GM19324 (cell line): ENCODE measurements around the gene STIM2.

ENCODE experiments used
- ATAC-seq: cut with Tn5 transposase; IDR thresholded peaks from one replicate; pipeline ENCODE4 v1.9.1; 2021; ENCODE audit warnings: mild to moderate bottlenecking, moderate library complexity; ENCODE audit not compliant: unreplicated experiment, low FRiP score

The STIM2 gene

DNA sequence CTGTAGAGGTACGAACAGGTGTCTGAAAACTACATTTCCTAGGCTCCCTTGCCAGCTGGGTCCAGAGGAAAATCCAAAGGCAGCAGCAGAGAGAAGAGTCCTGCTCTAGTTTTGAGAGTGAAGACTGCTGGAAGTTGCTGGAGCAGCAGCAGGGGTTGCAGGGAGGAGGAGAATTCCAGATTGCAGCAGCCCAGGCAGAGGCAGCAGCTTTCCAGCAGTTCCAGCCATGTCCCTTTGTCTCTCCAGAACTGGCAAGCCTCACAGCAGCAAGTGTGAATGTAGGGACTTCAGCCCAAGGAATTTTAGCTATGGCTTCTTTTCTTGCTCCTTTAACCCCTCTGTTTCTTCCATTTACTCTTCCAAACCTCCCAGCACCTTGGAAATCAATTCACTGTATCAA is 24.1 kb upstream of the STIM2 start:
- ATAC-seq = no peak

DNA sequence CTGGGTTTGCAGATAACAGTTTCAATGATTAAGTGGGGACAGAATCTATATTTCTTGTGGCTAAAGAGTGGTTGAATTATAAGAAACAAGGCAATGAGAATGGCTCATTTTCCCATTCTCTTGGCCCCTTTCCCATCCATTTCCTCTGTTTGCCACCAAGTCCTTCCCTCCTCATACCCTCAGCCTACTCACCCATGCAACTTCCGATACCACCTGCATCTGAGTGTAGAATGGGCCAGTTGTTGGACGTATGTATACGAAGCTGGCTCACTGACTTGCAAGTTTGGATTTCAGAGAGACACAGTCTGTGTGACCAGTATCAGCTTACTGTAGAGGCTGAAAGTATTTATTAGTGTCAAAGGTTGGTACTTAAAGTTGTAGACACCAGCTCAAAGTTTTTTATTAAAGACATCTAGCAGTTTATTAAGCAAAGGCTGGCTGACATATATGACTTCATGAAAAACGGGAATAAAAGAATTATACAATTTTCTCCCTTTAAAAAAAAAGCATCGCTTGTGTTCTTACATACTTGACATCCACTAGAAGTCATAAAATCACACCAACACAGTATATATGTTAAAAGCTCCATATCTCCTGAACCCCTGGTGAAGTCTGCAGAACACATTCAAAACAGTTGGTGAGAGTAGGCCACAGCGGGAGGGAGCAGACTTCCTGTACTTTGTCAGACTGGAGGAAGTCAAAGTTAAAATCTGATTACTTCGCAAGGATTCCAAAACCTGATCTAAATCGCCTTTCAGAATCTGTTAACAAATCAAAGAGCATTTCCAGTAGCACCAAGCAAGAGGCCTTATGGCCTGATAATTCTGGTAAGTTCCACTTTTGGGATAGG is 22.4 kb upstream of the STIM2 start:
- ATAC-seq = no peak

DNA sequence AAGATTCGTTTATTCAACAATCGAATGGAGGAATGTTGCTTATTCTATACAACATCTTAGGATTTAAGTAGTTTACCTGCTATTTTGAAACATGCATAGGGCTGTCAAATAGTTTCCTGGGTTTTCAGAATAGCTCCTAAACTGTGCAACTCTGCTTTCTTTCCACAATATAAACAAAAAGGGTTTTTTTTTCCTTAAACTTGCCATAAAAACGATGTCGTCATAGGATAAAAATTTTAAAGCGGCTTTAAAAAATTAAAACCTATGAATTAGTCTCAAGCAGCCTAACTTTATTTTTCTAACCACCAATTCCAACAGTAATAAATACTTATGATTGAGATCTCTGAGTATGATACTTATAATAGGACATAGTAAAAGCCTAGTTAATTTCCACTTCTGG is 21.6 kb upstream of the STIM2 start:
- no peak for ATAC-seq

DNA sequence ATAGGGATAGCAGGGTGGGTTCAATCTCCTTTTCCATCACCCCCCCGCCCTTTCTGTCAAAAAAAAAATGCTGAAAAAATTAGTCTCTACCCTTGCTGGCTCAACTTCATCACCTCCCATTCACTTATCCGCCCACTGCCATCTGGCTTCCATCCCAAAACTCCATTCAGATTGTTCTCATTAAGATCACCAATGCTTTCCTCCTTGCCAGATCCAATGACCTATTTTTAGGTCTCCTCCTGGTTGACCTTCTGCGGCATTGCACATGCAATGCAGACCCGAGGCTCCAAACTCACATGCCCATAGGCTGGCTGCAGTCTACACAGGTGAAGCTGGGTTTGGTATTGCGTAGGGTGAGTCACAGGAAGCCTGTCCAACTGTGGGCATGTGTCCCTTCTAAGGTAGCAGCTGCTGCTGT is 21.1 kb upstream of the STIM2 start:
- ATAC-seq = no peak

DNA sequence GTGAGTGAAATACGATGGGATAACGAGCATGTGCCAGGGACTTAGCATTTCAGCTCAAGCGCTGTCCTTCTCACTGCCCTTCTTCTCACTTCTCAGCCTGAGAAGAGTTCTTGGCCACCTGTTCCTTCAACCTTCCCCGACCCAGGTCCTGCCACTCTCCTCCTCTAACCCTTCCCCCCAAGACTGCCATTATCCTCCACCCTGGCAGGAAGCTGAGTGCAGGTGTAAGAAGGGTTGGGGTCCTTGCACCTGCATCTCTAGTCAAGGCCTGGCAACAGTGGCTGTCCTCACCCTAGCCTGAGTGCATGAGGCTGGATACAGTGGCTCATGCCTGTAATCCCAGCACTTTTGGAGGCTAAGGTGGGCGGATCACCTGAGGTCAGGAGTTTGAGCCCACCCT is 19.9 kb upstream of the STIM2 start:
- ATAC-seq = no peak

DNA sequence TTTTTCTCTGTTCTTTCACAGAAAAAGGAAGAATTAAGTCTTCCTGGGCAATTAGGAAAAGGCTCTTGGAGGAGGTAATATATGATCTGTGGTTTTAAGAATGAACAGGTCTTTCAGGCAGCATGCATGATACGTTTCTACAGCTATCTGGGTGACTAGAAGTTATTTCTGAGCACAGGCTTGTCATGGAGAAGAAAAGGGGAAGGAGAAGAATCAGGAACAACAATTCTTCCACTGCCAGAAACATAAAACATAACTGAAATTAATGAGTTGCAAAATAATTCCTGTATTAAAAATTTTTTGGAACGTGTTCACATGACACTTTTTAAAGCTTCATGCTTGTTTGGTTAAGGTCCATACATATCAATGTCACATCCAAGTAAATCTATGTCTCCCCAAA is 17.7 kb upstream of the STIM2 start:
- no peak for ATAC-seq

DNA sequence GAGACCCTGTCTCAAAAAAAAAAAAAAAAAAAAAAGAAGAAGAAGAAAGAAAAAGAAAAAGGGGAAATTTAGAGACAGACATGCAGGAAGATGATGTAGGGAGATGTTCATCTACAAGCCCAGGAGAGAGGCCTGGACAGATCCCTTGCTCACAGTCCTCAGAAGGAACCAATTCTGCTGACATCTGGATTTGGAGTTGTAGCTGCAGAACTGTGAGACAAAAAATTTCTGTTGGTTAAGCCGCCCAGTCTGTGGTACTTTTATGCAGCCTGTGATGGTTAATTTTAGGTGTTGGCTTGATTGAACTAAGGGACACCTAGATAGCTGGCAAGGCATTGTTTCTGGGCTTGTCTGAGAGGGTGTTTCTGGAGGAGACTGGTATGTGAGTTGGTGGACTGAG is 10.1 kb upstream of the STIM2 start:
- no peak for ATAC-seq

DNA sequence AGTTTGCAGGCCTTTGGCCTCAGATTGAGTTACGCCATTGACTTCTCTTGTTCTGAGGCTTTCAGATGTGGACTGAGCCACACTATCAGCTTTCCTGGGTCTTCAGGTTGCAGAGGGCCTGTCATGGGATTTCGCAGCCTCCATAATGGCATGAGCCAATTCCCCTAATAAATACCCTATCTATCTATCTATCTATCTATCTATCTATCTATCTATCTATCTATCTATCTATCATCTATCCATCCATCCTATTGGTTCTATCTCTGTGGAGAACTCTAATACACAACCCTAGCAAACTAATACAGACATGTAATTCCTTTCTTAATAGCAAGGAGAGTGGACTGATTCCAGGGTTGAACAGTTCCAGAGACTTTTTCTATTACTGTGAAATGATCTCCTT is 9.5 kb upstream of the STIM2 start:
- ATAC-seq = no peak

DNA sequence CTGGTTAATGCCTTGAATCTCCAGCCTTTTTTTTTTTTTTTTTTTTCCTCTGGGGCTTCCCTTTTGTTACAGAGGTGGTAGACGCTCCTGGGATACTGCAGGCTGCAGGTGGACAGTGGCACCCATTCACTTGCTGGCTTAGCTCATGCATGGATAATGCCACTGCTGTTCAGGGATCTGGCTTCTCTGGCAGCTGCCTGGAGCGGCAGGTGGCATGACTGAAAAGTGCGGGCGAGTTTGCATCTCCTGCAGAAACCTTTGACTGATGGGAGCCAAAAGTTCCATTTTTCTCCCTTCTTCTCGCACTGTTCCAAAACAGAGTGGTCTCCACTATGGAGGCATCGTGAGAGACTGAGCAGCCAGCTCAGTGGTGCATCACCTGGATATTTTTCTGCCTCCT is 5.9 kb upstream of the STIM2 start:
- ATAC-seq = no peak

DNA sequence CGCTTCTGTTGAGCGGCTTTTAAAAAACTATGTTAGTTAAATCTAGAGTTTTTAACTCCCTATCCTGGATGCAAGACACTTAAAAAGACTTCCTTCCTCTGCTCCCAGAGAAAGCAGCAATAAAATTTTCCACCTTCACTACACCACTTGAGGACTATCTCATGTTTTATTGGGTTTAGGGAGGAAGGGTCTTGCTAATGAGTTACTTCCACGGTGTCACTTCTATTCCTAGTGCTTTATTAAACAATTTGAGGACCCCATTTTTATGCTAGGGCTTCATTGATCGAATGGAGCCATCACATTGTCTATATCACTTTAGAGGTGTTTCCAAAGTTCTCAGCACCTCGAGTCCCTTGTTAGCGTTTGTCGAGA is 3.7 kb upstream of the STIM2 start:
- no peak for ATAC-seq

DNA sequence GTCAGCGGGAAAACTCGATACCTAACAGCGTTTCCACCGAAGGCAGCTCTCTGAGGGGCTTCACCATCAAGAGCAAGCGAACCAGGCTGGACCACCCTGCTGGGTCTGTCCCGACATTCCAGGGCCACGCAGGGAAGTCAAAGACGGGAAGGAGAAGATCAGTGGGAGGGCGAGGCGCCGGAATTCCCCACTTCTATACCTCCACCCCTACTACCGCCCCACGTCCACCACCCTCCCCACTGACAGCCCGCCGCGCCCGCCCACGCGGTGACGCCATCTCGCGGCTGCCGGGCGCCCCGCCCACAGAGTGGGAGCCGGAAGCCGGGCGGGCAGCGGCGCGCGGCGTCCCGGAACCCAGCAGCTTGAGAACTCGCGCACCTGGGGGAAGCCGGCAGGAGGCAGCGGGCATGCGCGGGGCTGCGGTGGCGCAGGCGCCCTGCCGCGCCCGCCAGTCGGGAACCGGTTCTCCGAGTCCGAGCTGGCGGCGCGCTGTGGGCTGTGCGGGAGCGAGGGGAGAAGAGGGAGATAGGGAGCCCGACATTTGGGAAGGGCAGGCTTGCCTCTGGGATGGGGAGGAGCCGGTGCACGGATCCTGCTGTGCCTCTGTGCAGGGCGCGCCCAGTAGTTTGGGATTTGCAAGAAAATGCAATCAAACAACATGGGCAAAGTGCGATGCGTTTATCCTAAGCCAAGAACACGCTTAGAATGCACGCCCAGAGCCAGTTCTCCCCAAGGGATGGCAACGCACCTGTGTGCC is 3.2 kb upstream of the STIM2 start:
- ATAC-seq = peak; percentile 68

DNA sequence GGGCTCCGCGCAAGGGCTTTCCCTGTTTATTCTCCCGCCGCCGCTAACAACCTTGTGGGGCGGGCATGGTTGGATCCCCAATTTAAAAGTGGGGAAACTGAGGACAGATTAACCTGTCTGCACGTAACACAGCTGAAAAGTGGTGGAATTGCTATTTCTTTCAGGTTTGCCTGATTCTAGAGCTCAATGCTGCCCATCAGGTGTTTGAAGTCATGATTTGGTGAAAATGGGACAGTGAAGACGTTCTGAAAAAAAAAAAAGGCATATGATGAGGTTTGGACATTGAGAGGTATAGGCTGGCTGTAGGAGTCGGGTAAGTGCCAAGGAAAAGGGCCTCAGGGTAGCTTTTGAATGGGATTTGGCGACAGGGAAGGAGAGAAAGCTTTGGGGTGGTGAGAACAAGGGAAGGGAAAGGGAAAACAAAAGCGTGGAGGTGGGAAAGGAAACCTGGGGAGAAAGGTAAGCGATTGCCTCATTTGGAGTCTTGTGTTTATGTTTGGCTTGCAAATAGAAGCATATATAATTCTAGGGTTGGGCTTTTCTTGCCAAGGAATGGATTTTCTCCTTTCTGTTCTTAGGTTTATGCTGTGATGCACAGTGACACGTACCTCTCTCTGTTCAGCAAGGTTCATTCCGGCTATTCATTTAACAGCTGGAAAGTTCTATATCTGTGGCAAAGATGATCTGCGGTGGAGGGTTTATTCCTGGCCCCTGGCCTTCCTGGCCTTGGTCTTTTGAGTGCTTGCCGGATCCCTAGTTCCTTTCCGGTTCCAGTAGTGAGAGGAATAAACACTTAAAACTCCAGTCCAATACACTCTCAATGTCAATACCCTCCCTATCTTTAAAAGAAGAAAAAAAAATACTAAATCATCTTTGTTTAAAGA is 2.4 kb upstream of the STIM2 start:
- ATAC-seq = no peak

DNA sequence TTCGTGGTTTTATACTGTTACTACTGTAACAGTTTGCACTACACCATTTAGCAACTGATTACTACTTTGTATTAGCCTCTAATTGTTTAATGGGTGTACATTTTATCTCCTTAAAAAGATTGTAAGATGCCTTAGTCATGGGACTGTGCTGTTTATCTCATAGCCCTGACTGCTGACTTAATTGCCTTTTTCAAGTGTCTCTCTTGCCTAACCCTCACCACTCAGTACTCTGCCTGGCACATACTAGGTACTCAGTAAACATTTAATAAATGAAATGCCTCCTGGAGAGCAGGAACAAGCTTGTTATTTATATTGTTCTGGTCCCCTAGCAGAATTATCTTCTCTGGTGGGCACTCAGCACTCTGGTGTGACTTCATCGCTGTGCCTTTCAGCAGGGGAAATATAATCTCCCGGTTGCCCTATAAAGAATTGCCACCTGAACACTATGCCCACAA is 1.7 kb upstream of the STIM2 start:
- ATAC-seq = no peak

DNA sequence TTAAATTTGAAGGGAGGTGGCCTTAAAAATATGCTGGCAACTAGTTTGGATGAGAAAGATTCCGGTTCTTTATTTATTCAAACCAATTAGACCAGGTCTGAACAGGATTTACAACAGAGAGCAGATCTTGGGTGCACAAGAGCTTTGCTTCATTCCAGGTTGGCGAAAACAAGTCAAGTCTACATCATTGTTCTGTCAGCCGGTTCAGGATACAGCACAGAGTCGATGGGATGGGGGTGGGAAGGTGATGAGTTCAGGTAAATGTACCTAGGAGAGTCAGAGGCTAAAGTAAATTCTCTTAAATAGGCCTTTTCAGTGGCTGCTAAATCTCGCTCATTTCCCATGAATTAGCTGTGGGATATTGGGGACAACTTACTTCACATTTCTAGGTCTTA is 882 bp upstream of the STIM2 start:
- no peak for ATAC-seq

DNA sequence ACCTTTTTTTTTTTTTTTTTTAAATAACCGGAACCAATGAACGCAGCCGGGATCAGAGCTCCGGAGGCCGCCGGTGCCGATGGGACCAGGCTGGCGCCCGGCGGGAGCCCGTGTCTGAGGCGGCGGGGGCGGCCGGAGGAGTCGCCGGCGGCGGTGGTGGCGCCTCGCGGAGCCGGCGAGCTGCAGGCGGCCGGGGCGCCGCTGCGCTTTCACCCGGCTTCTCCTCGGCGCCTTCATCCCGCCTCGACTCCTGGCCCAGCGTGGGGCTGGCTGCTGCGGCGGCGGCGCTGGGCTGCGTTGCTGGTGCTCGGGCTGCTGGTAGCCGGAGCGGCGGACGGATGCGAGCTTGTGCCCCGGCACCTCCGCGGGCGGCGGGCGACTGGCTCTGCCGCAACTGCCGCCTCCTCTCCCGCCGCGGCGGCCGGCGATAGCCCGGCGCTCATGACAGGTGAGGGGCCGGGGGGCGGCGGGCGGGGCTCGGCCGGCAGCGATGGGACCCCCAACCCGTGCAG is 337 bp downstream of the STIM2 start:
- peak; percentile 28 for ATAC-seq

DNA sequence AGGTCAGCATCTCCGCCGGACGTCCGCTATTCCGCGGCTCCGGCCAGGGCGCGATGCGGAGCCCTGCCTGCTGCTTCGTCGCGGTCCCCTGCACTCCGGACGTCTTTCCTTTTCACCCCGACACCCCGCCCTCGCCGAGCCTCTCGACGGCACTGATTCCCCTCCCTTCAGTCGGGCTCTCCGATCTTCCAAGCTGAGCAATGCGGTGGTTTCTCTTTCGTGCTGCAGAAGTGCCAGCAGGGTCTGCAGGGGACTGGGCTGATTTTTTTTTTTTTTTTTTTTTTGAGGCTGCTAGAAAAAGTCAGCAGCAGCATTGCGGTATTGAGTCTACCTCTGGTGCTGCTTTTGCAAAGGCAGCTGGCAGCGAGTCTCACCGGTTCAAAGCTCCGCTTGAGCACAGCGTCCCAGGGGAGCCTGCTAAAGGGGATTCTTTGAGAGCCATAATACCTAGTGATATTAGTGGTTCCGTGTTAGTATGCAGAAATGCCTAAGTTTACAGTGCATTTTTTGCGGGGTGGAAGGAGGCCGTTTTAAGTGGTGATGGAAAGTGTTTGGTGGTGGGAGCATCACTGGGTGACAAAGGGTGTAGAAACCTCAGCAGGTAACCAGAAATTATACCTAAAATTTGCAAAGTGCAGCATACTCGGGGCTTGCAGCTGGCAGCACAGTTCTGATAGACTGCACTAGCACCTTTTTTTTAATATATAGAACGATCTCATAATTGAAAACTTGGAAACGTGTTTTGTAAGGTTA is 969 bp downstream of the STIM2 start:
- ATAC-seq = peak; percentile 47

DNA sequence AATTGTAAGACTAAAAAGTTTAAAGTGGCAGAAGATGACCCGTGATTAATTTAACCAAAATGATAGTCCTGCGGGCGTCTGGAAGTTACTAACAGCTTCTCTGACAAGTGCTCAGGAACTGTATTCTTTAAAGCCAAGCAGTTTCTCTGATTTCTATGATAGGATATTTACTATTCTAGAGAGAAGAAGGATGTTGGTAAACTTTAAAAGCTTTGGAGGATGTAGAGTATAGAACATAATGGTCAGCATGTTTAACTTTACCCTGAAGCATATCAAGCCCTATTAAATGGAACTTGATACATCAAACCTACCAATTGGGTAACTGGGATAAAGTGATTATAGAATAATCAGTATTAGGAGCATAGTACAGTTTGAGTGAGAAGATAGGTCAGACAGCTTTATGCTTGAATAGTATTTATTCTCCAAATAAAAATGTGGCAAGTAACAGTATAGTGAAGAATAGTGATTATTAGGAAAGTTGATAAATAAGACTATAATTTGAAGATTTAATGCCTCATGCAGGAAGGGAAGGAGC is 1.8 kb downstream of the STIM2 start:
- ATAC-seq = no peak

DNA sequence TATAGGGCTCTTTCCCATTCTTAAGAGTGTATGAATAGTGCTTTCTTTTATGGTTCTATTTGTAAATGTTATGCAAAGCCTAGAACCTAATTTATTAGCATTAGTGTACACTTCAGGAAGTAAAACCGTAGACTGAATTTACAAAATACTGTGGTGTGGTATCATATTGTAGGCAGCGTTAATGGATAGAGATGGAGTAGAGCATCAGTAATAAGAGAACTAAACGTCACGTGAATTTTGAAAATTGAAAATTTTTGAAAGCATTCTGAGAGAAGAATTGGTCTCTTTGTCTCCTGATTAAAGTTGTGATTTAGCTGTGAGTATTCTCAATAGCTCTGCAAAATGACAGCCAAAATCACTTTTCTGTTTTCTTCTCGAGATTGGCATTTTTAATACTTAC is 2.9 kb downstream of the STIM2 start:
- no peak for ATAC-seq

DNA sequence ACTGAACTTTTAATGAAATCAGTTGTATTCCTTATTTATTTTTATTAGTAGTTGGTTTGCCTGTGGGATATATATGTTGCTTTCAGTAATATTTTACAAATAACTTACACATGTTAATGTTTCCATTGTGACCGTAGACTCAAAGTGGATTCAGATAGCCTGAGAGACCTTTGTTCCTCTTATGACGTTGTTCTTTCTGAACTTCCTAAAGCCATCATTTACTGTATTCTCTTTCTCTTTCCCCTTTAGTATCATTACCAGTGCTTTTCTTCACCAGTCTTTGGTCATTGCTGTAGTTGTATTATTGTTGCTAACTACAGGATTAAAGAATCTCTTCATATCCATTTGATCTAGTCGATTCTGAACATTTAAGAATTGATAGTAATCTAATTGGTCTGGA is 4.3 kb downstream of the STIM2 start:
- ATAC-seq = no peak

DNA sequence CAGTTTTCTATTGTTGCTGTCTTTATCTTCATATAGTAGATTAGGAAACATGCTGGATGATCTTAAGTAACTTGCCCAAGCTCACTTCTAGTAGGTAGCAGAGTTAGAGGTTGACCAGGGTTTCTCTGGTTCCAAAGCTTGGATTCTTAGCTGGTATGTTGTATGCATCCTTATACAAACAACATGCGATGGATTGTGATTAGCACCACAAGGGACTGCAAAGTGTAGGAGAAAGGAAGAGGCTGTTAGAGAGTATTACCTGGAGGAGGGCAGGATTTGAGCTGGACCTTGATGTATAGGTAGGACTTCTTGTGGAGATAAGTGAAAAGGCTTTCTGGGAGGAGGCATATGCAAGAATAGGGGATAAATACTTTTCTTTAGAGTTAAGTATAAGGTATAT is 5.6 kb downstream of the STIM2 start:
- no peak for ATAC-seq
